ENCODE measurements around the gene MED13.

- TF ChIP-seq CTCF (IDR thresholded peaks at IDR 0.05) (no peak), POLR2AphosphoS5 (IDR thresholded peaks at IDR 0.05) (no peak), POLR2A (IDR thresholded peaks at IDR 0.05) (no peak)
Measured at GRCh38 chr17:62091804-62092203, 26.7 kb upstream of the MED13 start.

All from gastroesophageal sphincter (tissue), 3 donors.